22Rv1 (cell line): ENCODE data around the gene NRP1.

Experiments used
- CTCF ChIP-seq: fragments of 450-650 bp; IDR thresholded peaks from 2 replicates; pipeline ENCODE4 v1.5.1; 2017; ENCODE audit warnings: mild to moderate bottlenecking
- ZFX ChIP-seq: fragments of 450-650 bp; IDR thresholded peaks from 2 replicates; pipeline ENCODE4 v1.6.1; 2017; ENCODE audit warnings: antibody characterized with exemption, borderline replicate concordance

DNA sequence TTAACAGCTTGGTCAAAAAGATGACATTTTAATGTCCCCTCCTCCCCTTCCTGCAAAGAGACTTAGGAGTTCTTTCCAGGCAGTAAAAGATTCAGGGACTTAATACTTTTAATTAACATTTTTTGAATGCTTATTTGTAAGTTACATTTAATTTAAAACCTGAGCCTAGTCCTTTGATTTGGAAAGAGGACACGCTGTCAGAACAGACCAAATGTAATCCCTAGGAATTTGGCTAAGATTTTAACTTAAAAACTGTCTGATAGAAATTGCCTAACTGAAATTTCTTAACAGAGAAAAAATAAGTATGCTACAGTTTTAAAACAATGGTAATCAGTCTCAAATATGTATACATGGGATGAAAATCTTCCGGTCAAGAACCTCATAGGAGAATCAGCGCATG is 98.5 kb downstream of the NRP1 start:
- TF ChIP-seq CTCF (no peak), ZFX (no peak)
